K562 (cell line): ENCODE measurements around the gene POU2F1. TPM values are rescaled to one million over a fixed set of nuclear protein-coding genes. Genes with fewer than 3 reads are reported as not detected.
A peak's percentile ranks its signal among the peaks of the same experiment; 100 is the strongest.

Source experiments
- ATAC-seq: fragments of 200-7000 bp; cut with Tn5 transposase; 3 replicates; pipeline ENCODE4 v1.9.1; 2020; ENCODE audit warnings: moderate library complexity
- BruUV-seq: library from RNA; stranded (reverse); fragments of 400-500 nt; replicated peaks from 2 replicates; lab custom pipeline; 2021; lab: Mats Ljungman, UMichigan
- CTCF ChIA-PET: fragments of 300-600 bp; formaldehyde crosslinking; extraction: SDS; loops from one replicate; lab custom pipeline; 2021; ENCODE audit warnings: low intra/inter-chr PET ratio; lab: Yijun Ruan, JAX
- POLR2A ChIA-PET: fragments of 300-600, 350-650 bp; sonication (Branson Sonifier 250); formaldehyde crosslinking; extraction: SDS; loops from one replicate; lab custom pipeline; 2021; ENCODE audit warnings: antibody characterized with exemption, inconsistent platforms; lab: Yijun Ruan, JAX
- DNase-seq, 4 experiments: peaks; one replicate each; pipeline versions ENCODE4 v3.0.0 to v3.0.0-alpha.2; 2011 to 2018; ENCODE audit warnings: low spot score in 3 of 4, mixed read lengths in 3 of 4; ENCODE audit errors: extremely low read depth in 1 of 4
- FAIRE-seq: peaks from 2 replicates; lab custom pipeline; 2011; peaks lifted over from hg19 to GRCh38; lab: Jason Lieb, UNC
- H2AFZ ChIP-seq: 2 replicates; pipeline ENCODE4 v1.6.0; 2011; ENCODE audit warnings: low read depth, low read length, control low read depth, inconsistent platforms
- H3K27ac ChIP-seq: fragments of 200-600 bp; 3 replicates; pipeline ENCODE4 v1.8.0; 2011; ENCODE audit warnings: low read depth, mild to moderate bottlenecking, control low read depth, inconsistent platforms, low read length, moderate library complexity, mixed read lengths; ENCODE audit errors: extremely low read depth
- H3K27me3 ChIP-seq, 2 experiments: fragments of 300-600 bp in 1 of 2; 2 replicates in 1 of 2; 3 replicates in 1 of 2; pipeline versions ENCODE4 v1.6.0 to v1.8.0; 2011; ENCODE audit warnings: inconsistent platforms in 2 of 2, low read length in 2 of 2, mild to moderate bottlenecking in 1 of 2, mixed read lengths in 1 of 2, moderate library complexity in 1 of 2; ENCODE audit not compliant: control insufficient read depth in 2 of 2, insufficient read depth in 2 of 2
- H3K36me3 ChIP-seq: fragments of 300-600 bp; 3 replicates; pipeline ENCODE4 v1.8.0; 2011; ENCODE audit warnings: mild to moderate bottlenecking, low read length, inconsistent platforms; ENCODE audit not compliant: control insufficient read depth, insufficient read depth
- H3K4me1 ChIP-seq, 2 experiments: fragments of 200-600 bp in 1 of 2; replicated peaks in 1 of 2; 2 replicates in 1 of 2; 3 replicates in 1 of 2; pipeline versions ENCODE4 v1.5.1 to v1.8.0; 2011; ENCODE audit warnings: inconsistent platforms in 2 of 2, low read length in 2 of 2, mild to moderate bottlenecking in 1 of 2, mixed read lengths in 1 of 2, moderate library complexity in 1 of 2; ENCODE audit not compliant: control insufficient read depth in 2 of 2, insufficient read depth in 2 of 2
- H3K4me2 ChIP-seq: 2 replicates; pipeline ENCODE4 v1.6.1; 2011; ENCODE audit warnings: low read length, control low read depth, inconsistent platforms, mixed read lengths; ENCODE audit not compliant: insufficient read depth
- H3K4me3 ChIP-seq: fragments of 200-600 bp; sonication (generic), shearing (Covaris generic); 2 replicates; pipeline ENCODE4 v1.5.1; 2016; ENCODE audit warnings: control low read depth, inconsistent platforms
- H3K79me2 ChIP-seq: fragments of 200-600 bp; 3 replicates; pipeline ENCODE4 v1.8.0; 2011; ENCODE audit warnings: low read length, inconsistent platforms; ENCODE audit not compliant: control insufficient read depth, insufficient read depth
- H3K9ac ChIP-seq, 2 experiments: 2 replicates each; pipeline versions ENCODE4 v1.6.0 to v1.6.1; 2011; ENCODE audit warnings: low read depth in 2 of 2, low read length in 2 of 2, control low read depth in 1 of 2, inconsistent platforms in 1 of 2, mild to moderate bottlenecking in 1 of 2, mixed read lengths in 1 of 2; ENCODE audit not compliant: insufficient read depth in 1 of 2
- H3K9me1 ChIP-seq: one replicate; pipeline ENCODE4 v1.6.0; 2011; ENCODE audit warnings: inconsistent platforms, mild to moderate bottlenecking, low read length, moderate library complexity; ENCODE audit not compliant: control insufficient read depth, insufficient read depth
- H3K9me3 ChIP-seq: replicated peaks from 2 replicates; pipeline ENCODE4 v1.5.1; 2011; ENCODE audit warnings: low read depth, low read length, inconsistent platforms; ENCODE audit not compliant: control insufficient read depth, insufficient read depth
- H4K20me1 ChIP-seq: replicated peaks from 2 replicates; pipeline ENCODE4 v1.6.1; 2011; ENCODE audit warnings: low read length, inconsistent platforms, mixed read lengths; ENCODE audit not compliant: control insufficient read depth, insufficient read depth
- ZKSCAN8 ChIP-seq: fragments of 200-800 bp; sonication (Bioruptor generic); IDR thresholded peaks from 2 replicates; pipeline ENCODE4 v1.6.1; 2016; ENCODE audit warnings: missing genetic modification characterization, missing compliant biosample characterization
- ZNF707 ChIP-seq: fragments of 250-450 bp; sonication (Bioruptor Pico); conservative IDR thresholded peaks from 2 replicates; pipeline ENCODE4 v1.8.0; 2022; ENCODE audit warnings: inconsistent platforms, mild to moderate bottlenecking, moderate library complexity
- WGBS: fragments of 100-300 bp; shearing (Covaris generic); methylation state at CpG from one replicate; pipeline ENCODE4 v1.1.6; 2016; ENCODE audit warnings: low coverage, mixed read lengths; ENCODE audit not compliant: insufficient coverage; ENCODE audit errors: missing lambda C conversion rate; 5-methylcytosine and 5-hydroxymethylcytosine counted together
- in situ Hi-C: fragments of 300-500 bp; cut with MboI; formaldehyde crosslinking; loops from 4 replicates; pipeline ENCODE4 v1.15.0; 2018; ENCODE audit warnings: inconsistent platforms, mixed read lengths
- intact Hi-C: fragments of 100-400 bp; cut with micrococcal nuclease; formaldehyde crosslinking; loops from 2 replicates; pipeline ENCODE4 v1.14.2; 2022
- polyA plus RNA-seq, 8 experiments: library from polyadenylated mRNA; depleted of rRNA in 4 of 8; stranded (reverse) in 5 of 8; unstranded in 3 of 8; fragments of >200 nt; fragmentation: Nextera tagmentation in 2 of 8; fragmentation: Illumina TruSeq in 1 of 8; extraction: Ambion mirVana in 2 of 8; extraction: Trizol in 1 of 8; gene quantifications; 2 replicates each; pipeline versions ENCODE4 v1.2.1 to v1.2.3, GENCODE V29; 2011 to 2014; ENCODE audit warnings: inconsistent platforms in 1 of 8, missing spikeins in 1 of 8
- total RNA-seq, 7 experiments: library from RNA; depleted of rRNA in 6 of 7; stranded (reverse); fragments of >200 nt in 6 of 7; fragmentation: Illumina TruSeq in 2 of 7; extraction: Trizol in 2 of 7; gene quantifications; 2 replicates each; pipeline versions ENCODE4 v1.2.1 to v1.2.3, GENCODE V29; 2011 to 2021; ENCODE audit warnings: low replicate concordance in 1 of 7
- TF ChIP-seq, protein P1 (sequence below): sonication (generic); IDR thresholded peaks from 2 replicates; pipeline ENCODE4 v1.6.1; 2016

POU2F1 gene
- total and polyA plus RNA-seq, 9 of the 15 experiments (the other 6 are each of a cell fraction or from before 2014, with no cell fraction given): 2.6 to 22.3 (median 8.8) TPM

DNA sequence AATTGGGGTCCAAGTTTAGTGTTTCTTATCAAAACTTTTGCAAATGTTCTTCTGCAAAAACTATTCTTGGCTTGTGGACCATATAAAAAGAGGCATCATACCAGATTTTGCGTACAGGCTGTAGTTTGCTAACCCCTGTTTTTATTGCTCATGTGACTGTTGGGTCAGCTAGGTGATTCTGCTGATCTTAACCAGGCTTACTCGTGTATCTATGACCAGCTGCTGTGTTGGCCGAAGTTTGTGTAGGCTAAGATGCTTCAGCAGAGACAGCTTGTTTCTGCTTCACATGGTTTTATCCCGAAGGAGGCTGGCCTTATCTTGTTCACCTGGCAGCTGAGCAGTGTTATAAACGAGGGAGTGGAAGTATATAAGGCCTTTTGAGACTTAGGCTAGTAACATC is 38.2 kb downstream of the POU2F1 start:
- ATAC-seq: no peak; the same call in 2 of the 3 replicates
- no peaks in the 10 kb centered on the region for H3K36me3 ChIP-seq
- in situ Hi-C loops (no loop called here), intact Hi-C loops (no loop called here)
- H3K9ac ChIP-seq: no peak overlapping the region
- ChIA-PET CTCF (no interaction called here), POLR2A (interaction anchor here (1.0 to 1.6 kb wide), 4 partner anchors 10 to 26 kb away, joined by 3 to 7 read pairs (median 4); no protein-coding TSS in a partner anchor)
- no peak for FAIRE-seq
- H4K20me1 ChIP-seq: peaks cover 5% of the 10 kb centered on the region; the same call in 1 of the 2 replicates
- H3K9me1 ChIP-seq: no peaks in the 10 kb centered on the region
- no peak overlapping the region for H3K4me3 ChIP-seq
- TF ChIP-seq, protein P1, sequence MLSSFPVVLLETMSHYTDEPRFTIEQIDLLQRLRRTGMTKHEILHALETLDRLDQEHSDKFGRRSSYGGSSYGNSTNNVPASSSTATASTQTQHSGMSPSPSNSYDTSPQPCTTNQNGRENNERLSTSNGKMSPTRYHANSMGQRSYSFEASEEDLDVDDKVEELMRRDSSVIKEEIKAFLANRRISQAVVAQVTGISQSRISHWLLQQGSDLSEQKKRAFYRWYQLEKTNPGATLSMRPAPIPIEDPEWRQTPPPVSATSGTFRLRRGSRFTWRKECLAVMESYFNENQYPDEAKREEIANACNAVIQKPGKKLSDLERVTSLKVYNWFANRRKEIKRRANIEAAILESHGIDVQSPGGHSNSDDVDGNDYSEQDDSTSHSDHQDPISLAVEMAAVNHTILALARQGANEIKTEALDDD: peak; percentile 51; the same call in 1 of the 2 replicates
- no peak for TF ChIP-seq ZKSCAN8 (CRISPR knock-in tag)
- no peak overlapping the region for H2AFZ ChIP-seq
- no peak for DNase-seq
- no peaks in the 10 kb centered on the region for H3K4me1 ChIP-seq
- no peak overlapping the region for H3K27ac ChIP-seq
- H3K79me2 ChIP-seq: peaks cover 59% of the 10 kb centered on the region
- 25% methylated on average over 5 of the region's 5 CpGs for WGBS
- no TSS peak for BruUV-seq
- H3K9me3 ChIP-seq: no peaks in the 10 kb centered on the region
- H3K4me2 ChIP-seq: no peak overlapping the region
- H3K27me3 ChIP-seq: no peaks in the 10 kb centered on the region

DNA sequence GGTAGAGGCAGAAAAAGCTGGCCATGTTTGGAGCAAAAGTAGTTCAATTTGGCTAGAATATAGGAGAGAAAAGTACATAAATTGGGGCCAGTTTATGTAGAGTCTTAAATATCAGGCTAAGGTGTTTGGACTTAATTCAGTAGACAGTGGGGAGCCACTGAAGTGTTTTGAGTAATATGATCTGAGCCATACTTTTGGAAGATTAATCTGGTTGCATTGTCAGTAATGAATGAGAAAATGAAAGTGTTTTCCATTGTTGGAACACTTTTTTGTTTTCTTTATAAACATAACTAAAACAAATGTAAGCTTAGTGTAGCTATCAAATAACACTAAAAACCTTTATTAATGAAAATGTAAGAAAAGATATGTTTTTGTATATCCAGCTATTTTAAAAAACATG is 42.1 kb downstream of the POU2F1 start:
- Histone ChIP-seq H3K9ac (no peak overlapping the region), H3K79me2 (peaks cover 61% of the 10 kb centered on the region), H4K20me1 (peaks cover 5% of the 10 kb centered on the region; the same call in 1 of the 2 replicates), H3K4me1 (no peaks in the 10 kb centered on the region; a peak in 2 of 5 replicates), H3K9me1 (no peaks in the 10 kb centered on the region), H3K27ac (no peak overlapping the region), H3K27me3 (no peaks in the 10 kb centered on the region), H2AFZ (no peak overlapping the region), H3K9me3 (no peaks in the 10 kb centered on the region), H3K36me3 (no peaks in the 10 kb centered on the region), H3K4me2 (no peak overlapping the region), H3K4me3 (no peak overlapping the region)
- ATAC-seq: no peak
- ChIA-PET CTCF (no interaction called here), POLR2A (interaction anchor here (0.6 to 2.2 kb wide), 3 partner anchors 9 to 100 kb away, joined by 3 to 7 read pairs (median 6); no protein-coding TSS in a partner anchor)
- no TSS peak for BruUV-seq
- no peak for FAIRE-seq
- in situ Hi-C loops: no loop called here
- intact Hi-C loops: no loop called here
- DNase-seq: no peak
- TF ChIP-seq ZNF707 (CRISPR knock-in tag): no peak
